HG03575 (cell line): ENCODE results near the gene SNAI3.

Experiments
- ATAC-seq: cut with Tn5 transposase; IDR thresholded peaks from one replicate; pipeline ENCODE4 v1.9.1; 2021; ENCODE audit not compliant: unreplicated experiment, insufficient number of reproducible peaks, low FRiP score; ENCODE audit errors: extremely low read depth

The SNAI3 gene

GRCh38 chr16:88722784-88723506 lies 36.6 kb upstream of the SNAI3 start:
- ATAC-seq, result no peak

GRCh38 chr16:88721815-88722755 lies 35.8 kb upstream of the SNAI3 start:
- ATAC-seq, result no peak

GRCh38 chr16:88721236-88721635 lies 34.9 kb upstream of the SNAI3 start:
- no peak for ATAC-seq

- no peak for ATAC-seq
These were observed 34.2 kb upstream of the SNAI3 start for GRCh38 chr16:88720396-88720970.

- no peak for ATAC-seq
These were observed 33.6 kb upstream of the SNAI3 start for GRCh38 chr16:88719933-88720296.

GRCh38 chr16:88719267-88719932 lies 33.1 kb upstream of the SNAI3 start:
- ATAC-seq, result no peak

GRCh38 chr16:88718178-88718577 lies 31.9 kb upstream of the SNAI3 start:
- ATAC-seq, result no peak

- ATAC-seq, result no peak
These were observed 30.3 kb upstream of the SNAI3 start for GRCh38 chr16:88716601-88717001.

- no peak for ATAC-seq
These were observed 29.9 kb upstream of the SNAI3 start for GRCh38 chr16:88716201-88716600.

- ATAC-seq, result no peak
These were observed 29.2 kb upstream of the SNAI3 start for GRCh38 chr16:88715312-88716190.

GRCh38 chr16:88714420-88715302 lies 28.4 kb upstream of the SNAI3 start:
- no peak for ATAC-seq

- no peak for ATAC-seq
These were observed 27.5 kb upstream of the SNAI3 start for GRCh38 chr16:88713568-88714419.

- no peak for ATAC-seq
These were observed 26.7 kb upstream of the SNAI3 start for GRCh38 chr16:88713054-88713453.

GRCh38 chr16:88712362-88712979 lies 26.2 kb upstream of the SNAI3 start:
- ATAC-seq, result no peak

GRCh38 chr16:88711750-88712340 lies 25.5 kb upstream of the SNAI3 start:
- no peak for ATAC-seq

GRCh38 chr16:88710556-88710955 lies 24.2 kb upstream of the SNAI3 start:
- no peak for ATAC-seq
